Neural progenitor cell (in vitro differentiated cells): ENCODE results near the gene FCER2.

ENCODE experiments used
- EZH2 ChIP-seq: fragments of 200-600 bp; sonication (generic); IDR thresholded peaks from 2 replicates; pipeline ENCODE4 v1.6.1; 2017; ENCODE audit warnings: antibody characterized with exemption, mild to moderate bottlenecking, moderate library complexity
- EZH2phosphoT487 ChIP-seq: fragments of 200-600 bp; sonication (generic); IDR thresholded peaks from 2 replicates; pipeline ENCODE4 v1.6.1; 2017; ENCODE audit warnings: antibody characterized with exemption
- TF ChIP-seq, protein P1 (sequence below): fragments of 200-600 bp; sonication (generic); IDR thresholded peaks from 2 replicates; pipeline ENCODE4 v1.5.1; 2017; ENCODE audit warnings: antibody characterized with exemption, mild to moderate bottlenecking

DNA sequence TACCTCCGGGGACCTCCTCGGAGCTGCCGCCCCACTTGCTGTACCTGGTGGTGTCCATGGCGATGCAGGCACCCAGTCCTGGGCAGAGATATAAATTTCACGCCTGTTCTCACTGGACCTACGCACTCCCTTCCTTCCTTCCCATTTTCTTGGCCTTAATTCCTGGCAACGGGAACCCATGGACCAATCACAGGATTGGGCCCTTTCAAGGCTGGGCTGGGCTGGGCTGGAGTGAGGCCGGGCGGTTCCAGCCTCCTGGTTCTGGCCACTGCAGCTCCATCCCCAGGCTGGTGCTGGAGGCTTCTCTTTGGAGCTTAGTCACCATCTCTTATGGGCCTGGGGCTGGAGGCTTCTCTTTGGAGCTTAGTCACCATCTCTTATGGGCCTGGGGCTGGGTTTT, 30.1 kb upstream of the FCER2 start, which contains the start of gene CLEC4G:
- TF ChIP-seq, protein P1, sequence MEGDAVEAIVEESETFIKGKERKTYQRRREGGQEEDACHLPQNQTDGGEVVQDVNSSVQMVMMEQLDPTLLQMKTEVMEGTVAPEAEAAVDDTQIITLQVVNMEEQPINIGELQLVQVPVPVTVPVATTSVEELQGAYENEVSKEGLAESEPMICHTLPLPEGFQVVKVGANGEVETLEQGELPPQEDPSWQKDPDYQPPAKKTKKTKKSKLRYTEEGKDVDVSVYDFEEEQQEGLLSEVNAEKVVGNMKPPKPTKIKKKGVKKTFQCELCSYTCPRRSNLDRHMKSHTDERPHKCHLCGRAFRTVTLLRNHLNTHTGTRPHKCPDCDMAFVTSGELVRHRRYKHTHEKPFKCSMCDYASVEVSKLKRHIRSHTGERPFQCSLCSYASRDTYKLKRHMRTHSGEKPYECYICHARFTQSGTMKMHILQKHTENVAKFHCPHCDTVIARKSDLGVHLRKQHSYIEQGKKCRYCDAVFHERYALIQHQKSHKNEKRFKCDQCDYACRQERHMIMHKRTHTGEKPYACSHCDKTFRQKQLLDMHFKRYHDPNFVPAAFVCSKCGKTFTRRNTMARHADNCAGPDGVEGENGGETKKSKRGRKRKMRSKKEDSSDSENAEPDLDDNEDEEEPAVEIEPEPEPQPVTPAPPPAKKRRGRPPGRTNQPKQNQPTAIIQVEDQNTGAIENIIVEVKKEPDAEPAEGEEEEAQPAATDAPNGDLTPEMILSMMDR: no peak
- TF ChIP-seq EZH2phosphoT487: no peak
- no peak for TF ChIP-seq EZH2
